ENCODE data around the gene MRPL58.

Gene MRPL58

GRCh38 chr17:75012096-75012345 lies 449 bp upstream of the MRPL58 start:
- TF ChIP-seq CTCF (IDR thresholded peaks at IDR 0.05), result no peak

GRCh38 chr17:75013092-75013559 lies 656 bp downstream of the MRPL58 start:
- TF ChIP-seq CTCF (IDR thresholded peaks at IDR 0.05), result no peak

GRCh38 chr17:75019146-75019545 lies 6.7 kb downstream of the MRPL58 start:
- TF ChIP-seq CTCF (IDR thresholded peaks at IDR 0.05), result no peak

GRCh38 chr17:75019710-75020109 lies 7.2 kb downstream of the MRPL58 start:
- TF ChIP-seq CTCF (IDR thresholded peaks at IDR 0.05), result no peak

- TF ChIP-seq CTCF (IDR thresholded peaks at IDR 0.05), result no peak
Observed at GRCh38 chr17:75020331-75021110, 8.1 kb downstream of the MRPL58 start.

GRCh38 chr17:75024686-75025397 lies 12.4 kb downstream of the MRPL58 start:
- no peak for TF ChIP-seq CTCF (IDR thresholded peaks at IDR 0.05)

GRCh38 chr17:75030161-75030560 lies 17.7 kb downstream of the MRPL58 start:
- TF ChIP-seq CTCF (IDR thresholded peaks at IDR 0.05), result no peak
